GM19467 (cell line): ENCODE measurements around the gene CCDC124.
A peak's percentile ranks its signal among the peaks of the same experiment; 100 is the strongest.
"Not testable (repeated sequence)": the region's sequence is repeated elsewhere in the genome, so short reads cannot be mapped to it uniquely, and the experiment has no call there.

ENCODE experiments used
- ATAC-seq: cut with Tn5 transposase; IDR thresholded peaks from one replicate; pipeline ENCODE4 v1.9.1; 2021; ENCODE audit warnings: mild to moderate bottlenecking, moderate library complexity; ENCODE audit not compliant: unreplicated experiment

Gene CCDC124, protein sequence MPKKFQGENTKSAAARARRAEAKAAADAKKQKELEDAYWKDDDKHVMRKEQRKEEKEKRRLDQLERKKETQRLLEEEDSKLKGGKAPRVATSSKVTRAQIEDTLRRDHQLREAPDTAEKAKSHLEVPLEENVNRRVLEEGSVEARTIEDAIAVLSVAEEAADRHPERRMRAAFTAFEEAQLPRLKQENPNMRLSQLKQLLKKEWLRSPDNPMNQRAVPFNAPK

DNA sequence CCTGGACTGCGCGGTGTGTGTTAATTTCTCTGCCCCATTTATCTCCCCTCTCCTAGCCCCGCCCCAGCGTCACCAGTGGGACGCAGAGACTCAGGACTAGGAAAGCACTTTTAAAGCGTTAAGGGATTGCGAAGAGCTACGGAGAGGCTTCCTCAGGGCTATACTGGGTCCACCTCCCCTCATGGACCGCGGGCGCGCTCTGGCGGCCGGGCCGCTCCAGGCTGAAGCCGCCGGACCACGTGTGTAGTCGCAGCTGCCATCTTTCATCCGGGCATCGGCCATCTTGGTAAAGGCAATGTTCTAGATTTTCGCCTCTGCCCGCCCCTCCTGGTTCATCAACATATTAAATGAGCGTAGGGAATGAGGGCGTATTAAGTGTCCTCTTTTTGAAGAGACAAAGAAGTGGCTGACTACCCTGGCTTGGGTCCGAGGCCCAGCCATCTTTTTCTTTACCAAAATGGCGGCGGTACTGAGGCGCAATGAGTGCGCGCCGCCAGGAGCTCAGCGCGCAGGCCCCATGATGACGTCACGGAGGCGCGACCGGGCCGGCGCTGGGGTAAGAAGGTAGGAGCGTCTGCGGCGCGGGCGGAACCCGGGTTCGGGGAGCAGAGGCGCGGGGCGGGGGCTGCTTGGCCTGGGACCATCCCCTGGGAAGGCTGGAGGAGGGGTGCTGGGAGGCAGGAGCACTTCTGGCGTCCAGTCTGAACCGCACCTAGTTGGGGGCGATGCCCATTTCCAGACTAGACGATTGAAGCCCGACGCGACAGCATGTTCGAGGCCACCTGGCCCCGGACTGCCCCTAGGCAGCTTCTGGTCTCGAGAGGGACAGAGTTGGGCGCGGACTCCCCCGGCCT, at the start of gene CCDC124:
CCDC124 (plus strand) TSS at position 531 of the 854 bp plus-strand sequence. CDS start 3,406 bp downstream, outside the sequence.
- peak; percentile 72 for ATAC-seq

DNA sequence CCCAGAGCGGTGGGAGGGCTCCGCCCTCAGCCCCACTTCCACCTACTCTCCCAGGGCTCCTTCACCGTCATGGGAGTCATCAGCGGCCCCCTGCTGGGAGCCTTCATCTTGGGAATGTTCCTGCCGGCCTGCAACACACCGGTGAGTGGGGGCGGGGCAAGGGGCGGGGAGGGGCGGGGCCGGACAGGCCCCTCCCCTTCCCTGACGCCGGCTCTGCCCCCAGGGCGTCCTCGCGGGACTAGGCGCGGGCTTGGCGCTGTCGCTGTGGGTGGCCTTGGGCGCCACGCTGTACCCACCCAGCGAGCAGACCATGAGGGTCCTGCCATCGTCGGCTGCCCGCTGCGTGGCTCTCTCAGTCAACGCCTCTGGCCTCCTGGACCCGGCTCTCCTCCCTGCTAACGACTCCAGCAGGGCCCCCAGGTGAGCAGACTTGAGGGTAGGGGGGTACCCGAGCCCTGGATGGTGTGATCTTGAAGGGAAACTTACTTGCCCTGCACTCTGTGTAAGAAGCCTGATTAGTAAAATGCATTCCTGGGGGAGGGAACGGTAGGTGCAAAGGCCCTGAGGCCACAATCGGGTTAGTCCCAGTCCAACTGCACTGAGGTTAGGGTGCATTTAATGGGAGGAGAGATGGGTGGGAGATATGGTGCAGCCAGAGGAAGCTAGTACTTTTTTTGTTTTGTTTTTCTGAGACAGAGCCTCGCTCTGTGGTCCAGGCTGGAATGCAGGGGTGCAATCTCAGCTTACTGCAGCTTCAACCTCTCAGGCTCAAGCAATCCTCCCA, 49.0 kb upstream of the CCDC124 start:
- no peak for ATAC-seq

GRCh38 chr19:17886515-17886914, 46.3 kb upstream of the CCDC124 start:
- ATAC-seq: no peak

GRCh38 chr19:17887221-17887620, 45.6 kb upstream of the CCDC124 start:
- ATAC-seq: not testable (repeated sequence)

DNA sequence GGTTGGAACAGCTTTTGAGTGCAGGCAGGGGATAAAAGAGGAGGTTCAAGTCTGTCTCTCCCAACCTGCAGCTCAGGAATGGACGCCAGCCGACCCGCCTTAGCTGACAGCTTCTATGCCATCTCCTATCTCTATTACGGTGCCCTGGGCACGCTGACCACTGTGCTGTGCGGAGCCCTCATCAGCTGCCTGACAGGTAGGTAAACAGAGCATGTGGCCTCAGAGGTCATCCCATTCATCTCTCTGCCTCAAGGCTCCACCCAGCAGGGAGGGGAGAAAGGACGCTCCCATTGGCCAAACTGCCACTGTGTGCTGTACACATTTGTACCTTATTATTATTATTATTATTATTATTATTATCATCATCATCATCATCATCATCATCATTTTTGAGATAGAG, 44.6 kb upstream of the CCDC124 start:
- no peak for ATAC-seq

GRCh38 chr19:17889609-17890214, 43.1 kb upstream of the CCDC124 start:
- ATAC-seq: no peak

GRCh38 chr19:17893766-17894165, 39.0 kb upstream of the CCDC124 start:
- no peak for ATAC-seq

DNA sequence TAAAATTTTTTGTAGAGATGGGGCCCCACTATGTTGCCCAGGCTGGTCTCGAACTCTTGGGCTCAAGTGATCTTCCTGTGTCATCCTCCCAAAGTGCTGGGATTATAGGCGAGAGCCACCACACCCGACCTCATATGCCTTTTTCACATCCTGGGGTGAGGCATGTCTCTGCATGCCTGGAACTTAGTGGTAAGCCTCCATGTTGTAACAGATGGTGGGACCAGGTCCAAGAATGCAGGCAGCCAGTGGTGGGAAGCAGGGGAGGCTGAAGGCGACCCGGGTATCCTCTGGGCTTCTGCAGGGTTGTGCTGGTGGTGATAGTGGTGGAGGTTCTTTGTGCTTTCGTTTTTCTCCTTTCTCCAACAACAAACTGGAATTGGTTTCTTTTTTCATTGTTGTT, 30.1 kb upstream of the CCDC124 start:
- ATAC-seq: no peak

- ATAC-seq: no peak
Measured at GRCh38 chr19:17908244-17908643, 24.6 kb upstream of the CCDC124 start.

DNA sequence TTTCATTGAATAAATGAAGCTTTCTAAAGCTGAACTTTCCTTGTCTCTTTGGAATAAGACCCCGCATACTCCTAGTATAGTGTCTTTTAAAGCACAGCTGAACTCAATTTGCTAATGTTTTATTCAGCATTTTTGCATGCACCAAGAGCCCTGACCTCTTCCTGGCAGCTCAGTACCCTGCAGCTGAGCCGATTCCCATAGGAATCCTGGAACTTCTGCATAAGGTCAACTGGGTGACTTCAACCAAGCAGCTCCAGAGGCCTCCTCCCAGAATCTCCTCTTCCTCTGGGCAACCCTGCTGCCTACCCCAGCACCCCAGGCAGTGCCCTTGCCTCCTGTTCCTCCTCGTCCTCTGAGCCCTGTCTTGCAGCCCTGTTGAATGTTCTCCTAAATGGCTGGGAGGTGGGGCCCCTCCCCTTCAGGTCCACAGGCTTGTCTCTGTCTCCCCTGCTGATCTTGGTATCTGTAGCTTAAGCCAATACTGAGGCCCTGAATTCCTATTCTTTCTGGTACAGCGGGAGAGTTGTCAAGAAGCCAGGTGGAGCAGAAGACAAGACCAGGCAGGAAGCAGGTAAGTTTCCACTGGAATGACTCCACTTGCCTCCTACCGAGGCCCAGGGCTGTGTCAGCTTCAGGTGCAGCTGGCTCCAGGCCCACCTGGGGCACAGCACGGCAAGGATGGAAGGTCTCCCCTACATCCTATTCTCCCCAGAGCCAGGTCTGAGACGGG, 23.6 kb upstream of the CCDC124 start:
- no peak for ATAC-seq

DNA sequence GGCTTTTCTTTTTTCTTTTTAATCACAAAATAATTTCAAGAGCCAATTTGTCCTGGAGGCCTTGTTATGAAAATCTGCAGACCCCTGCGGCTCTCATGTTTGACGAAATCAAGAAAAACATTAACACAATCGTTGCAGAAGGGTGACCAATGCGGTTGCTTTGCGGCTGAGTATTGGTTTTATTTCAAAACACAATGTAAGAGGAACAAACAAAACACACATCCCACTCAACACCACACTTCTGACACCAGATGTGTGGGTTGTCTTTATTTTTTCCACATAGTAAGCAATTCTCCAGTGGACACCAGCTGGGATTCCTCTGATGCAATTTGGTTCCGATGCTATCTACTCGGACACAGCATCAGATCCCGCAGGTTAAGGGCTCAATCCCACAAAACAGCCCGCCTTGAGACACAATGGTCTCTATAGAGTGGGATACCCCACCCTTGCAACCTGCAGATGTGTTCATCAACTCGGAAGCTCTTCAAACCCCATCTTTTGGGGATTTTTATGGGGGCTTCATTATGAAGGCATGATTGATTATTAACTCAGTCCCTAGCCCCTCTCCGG, 21.9 kb upstream of the CCDC124 start:
- no peak for ATAC-seq

- ATAC-seq: no peak
Measured at GRCh38 chr19:17915940-17916593, 16.7 kb upstream of the CCDC124 start.

- ATAC-seq: not testable (repeated sequence)
Measured at GRCh38 chr19:17918151-17918550, 14.7 kb upstream of the CCDC124 start.

- ATAC-seq: not testable (repeated sequence)
Measured at GRCh38 chr19:17919122-17919521, 13.7 kb upstream of the CCDC124 start.

DNA sequence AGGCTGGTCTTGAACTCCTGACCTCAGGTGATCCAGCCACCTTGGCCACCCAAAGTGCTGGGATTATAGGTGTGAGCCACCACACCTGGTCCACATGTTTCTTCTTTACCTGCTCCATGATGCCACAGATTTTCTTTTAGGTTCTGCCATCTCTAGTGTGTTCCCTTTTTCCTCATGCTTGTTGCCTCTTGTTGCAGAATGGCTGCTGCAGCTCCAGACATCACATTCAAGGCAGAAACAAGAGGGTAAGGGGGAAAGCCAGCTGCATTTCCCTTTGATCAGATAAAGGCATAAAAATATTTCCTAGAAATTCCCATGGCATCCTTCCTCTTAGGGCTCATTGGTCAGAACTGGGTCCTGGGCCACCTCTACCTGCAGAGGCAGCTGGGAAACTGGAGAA, 12.3 kb upstream of the CCDC124 start:
- ATAC-seq: no peak

DNA sequence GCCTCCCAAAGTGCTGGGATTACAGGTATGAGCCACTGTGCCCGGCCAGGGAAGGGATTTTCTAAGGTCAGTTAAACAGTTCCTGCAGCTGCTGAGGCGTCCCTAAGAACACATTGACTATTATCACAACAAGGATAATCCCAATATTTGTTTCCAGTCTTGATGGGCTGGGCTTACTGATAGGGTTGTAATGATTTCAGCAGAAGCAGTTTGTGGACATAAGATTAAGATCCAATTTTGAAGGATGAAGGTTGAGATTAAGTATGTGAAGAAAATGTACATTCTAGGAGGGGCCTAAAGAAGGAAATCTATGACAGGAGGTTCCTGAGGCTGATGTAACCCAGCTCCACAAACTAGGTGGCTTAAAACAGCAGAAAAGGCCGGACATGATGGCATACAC, 10.7 kb upstream of the CCDC124 start:
- ATAC-seq: no peak

DNA sequence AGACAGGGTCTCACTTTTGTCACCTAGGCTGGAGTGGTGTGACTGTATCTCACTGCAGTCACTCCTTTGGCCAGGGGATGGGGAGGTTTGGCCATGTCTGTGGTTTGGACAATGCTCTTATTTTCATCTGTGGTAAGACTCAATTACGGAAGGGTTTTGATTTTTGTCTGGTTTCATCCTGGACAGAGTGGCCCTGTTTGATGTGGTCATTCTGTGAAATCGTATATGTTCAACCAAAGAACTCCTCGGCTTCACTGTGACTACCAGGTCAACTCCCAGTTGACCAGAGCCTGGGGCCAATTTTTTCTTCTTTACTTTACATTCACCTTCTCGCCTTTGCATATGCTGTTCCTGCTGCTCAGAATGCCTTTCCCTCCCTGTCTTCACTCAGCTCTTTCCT, 6.8 kb upstream of the CCDC124 start:
- ATAC-seq: no peak

- ATAC-seq: no peak
Measured at GRCh38 chr19:17929056-17929455, 3.8 kb upstream of the CCDC124 start.

DNA sequence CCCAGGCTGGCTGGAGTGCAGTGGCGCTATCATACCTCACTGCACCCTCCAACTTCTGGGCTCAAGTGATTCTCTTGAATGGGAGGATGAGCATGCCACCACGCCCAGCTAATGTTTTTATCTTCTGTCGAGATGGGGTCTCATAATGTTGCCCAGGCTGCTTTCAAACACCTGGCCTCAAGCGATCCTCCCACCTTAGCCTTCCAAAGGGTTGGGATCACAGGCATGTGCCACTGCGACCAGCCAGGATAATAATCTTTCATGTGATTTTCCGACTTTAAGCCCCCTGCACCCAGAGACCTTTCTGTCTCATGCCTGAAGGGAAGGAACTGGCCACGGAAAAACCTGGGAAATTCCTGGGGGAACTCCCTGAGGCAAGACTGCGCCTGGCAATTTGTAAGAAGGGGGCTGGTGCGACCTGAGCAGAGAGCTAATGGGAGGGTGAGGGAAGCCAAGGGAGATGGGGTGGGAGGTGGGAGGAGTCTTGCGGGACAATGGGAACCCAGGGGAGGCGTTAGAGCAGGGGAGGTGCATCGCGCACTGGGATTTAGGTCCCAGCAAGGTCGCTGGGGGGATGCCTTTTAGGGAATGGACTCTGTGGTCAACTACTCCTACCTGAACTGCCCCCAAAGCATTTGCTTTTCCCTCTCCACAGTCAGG, 1.2 kb upstream of the CCDC124 start:
- ATAC-seq: no peak
